GM10248 (cell line): ENCODE results near the gene PARD3B.

ENCODE experiments used
- CTCF ChIA-PET: fragments of 300-600 bp; sonication (Branson Sonifier 250); formaldehyde crosslinking; extraction: SDS; loops from one replicate; lab custom pipeline; 2021; ENCODE audit warnings: antibody characterized with exemption; lab: Yijun Ruan, JAX
- POLR2A ChIA-PET: fragments of 350-650 bp; sonication (Branson Sonifier 250); formaldehyde crosslinking; extraction: SDS; loops from one replicate; lab custom pipeline; 2020; ENCODE audit warnings: antibody characterized with exemption; lab: Yijun Ruan, JAX
- DNase-seq: peaks from one replicate; pipeline ENCODE4 v3.0.0; 2012; ENCODE audit errors: extremely low spot score
- TF ChIP-seq, protein P1 (sequence below): IDR thresholded peaks from 2 replicates; pipeline ENCODE4 v1.5.1; 2012; ENCODE audit warnings: mild to moderate bottlenecking, low read depth; ENCODE audit errors: extremely low read depth, missing control alignments, control extremely low read depth

PARD3B gene

DNA sequence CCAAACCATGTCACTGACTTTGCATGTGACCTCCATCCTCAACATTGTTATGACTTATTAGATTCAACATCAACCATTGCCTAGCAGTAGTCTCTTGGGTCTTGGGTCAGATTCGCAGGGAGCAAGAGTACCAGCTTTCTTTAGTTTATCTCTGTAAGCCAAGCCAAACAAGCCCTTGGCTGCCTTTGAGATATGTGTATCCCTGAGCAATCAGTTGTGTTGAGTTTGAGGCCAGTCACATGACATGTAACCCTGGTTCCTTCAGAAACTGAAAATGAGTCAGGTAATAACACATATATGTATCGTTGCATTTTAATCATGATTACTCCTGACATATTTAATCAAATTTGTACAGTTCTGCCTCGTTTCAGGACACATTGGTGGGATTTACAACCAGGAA is 173.3 kb downstream of the PARD3B start:
- ChIA-PET CTCF (no interaction called here), POLR2A (no interaction called here)
- TF ChIP-seq, protein P1, sequence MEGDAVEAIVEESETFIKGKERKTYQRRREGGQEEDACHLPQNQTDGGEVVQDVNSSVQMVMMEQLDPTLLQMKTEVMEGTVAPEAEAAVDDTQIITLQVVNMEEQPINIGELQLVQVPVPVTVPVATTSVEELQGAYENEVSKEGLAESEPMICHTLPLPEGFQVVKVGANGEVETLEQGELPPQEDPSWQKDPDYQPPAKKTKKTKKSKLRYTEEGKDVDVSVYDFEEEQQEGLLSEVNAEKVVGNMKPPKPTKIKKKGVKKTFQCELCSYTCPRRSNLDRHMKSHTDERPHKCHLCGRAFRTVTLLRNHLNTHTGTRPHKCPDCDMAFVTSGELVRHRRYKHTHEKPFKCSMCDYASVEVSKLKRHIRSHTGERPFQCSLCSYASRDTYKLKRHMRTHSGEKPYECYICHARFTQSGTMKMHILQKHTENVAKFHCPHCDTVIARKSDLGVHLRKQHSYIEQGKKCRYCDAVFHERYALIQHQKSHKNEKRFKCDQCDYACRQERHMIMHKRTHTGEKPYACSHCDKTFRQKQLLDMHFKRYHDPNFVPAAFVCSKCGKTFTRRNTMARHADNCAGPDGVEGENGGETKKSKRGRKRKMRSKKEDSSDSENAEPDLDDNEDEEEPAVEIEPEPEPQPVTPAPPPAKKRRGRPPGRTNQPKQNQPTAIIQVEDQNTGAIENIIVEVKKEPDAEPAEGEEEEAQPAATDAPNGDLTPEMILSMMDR: no peak
- no peak for DNase-seq

GRCh38 chr2:204720874-204721273 is 175.6 kb downstream of the PARD3B start:
- TF ChIP-seq, protein P1: no peak
- ChIA-PET POLR2A (no interaction called here), CTCF (no interaction called here)
- no peak for DNase-seq

- ChIA-PET POLR2A (no interaction called here), CTCF (no interaction called here)
- DNase-seq: no peak
- TF ChIP-seq, protein P1: no peak
These were observed 176.9 kb downstream of the PARD3B start for GRCh38 chr2:204722207-204722606.

DNA sequence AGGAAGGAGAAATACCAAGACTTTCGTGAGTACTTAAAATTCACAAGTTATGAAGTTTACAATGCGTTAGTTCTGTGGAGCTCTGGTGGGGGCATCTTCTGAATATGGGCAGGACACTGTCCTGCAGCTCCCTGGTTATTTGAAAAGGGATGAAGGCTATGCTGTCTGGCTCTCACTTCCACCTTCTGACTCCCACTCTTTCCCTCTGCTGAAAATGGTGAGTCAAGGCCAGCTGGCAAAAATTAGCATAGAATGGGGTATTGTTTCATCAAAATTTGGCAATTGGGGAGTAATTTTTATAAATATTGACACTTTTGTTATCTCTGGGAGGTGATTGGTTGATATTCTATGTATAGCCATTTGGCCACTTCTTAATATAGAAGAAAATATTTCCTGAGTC is 177.4 kb downstream of the PARD3B start:
- ChIA-PET POLR2A (no interaction called here), CTCF (no interaction called here)
- no peak for DNase-seq
- TF ChIP-seq, protein P1: no peak

GRCh38 chr2:204725693-204726360 is 180.6 kb downstream of the PARD3B start:
- DNase-seq: no peak
- CTCF ChIA-PET: interaction anchor here (1.6 kb wide), 1 partner anchor 548 kb away, joined by 4 read pairs; no protein-coding TSS in a partner anchor
- TF ChIP-seq, protein P1: no peak
- POLR2A ChIA-PET: no interaction called here

DNA sequence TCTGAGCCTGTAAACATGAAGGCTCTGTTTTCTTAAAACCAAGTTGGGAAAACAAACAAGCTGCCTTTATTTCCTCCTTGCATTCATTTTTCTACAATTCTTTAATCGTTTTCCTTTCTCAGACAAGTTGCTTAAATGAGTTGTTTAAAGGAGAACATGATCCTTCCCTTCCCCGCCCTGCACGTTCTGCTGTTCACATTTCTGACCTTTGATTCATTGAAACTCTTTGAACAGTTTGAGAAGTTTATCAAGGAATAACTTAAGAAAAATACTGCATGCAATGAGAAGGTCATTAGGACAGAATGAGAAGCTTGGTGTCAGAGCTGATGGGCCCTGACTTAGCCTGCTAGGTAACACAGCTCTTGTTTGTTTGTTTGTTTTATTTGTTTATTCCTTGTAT is 181.6 kb downstream of the PARD3B start:
- CTCF ChIA-PET: interaction anchor here (0.9 to 1.3 kb wide), 2 partner anchors 11 to 18 kb away, joined by 3 read pairs; no protein-coding TSS in a partner anchor
- POLR2A ChIA-PET: no interaction called here
- DNase-seq: no peak

More for the DNA sequence above, 181.6 kb downstream of the PARD3B start:
- TF ChIP-seq, protein P1: no peak
